ENCODE measurements around the gene SMARCE1.

- TF ChIP-seq CTCF (IDR thresholded peaks at IDR 0.05; ENCODE audit: insufficient read depth, low read length, poor library complexity, severe bottlenecking), result no peak
- no peak for TF ChIP-seq EZH2phosphoT487 (conservative IDR thresholded peaks at IDR 0.05; ENCODE audit: low read length)
These were observed 29.9 kb downstream of the SMARCE1 start for GRCh38 chr17:40617678-40618240.
